Thyroid gland (tissue), 4 donors: ENCODE results near the gene MACROD1. TPM values are rescaled to one million over a fixed set of nuclear protein-coding genes. Genes with fewer than 3 reads are reported as not detected.
A peak's percentile ranks its signal among the peaks of the same experiment; 100 is the strongest.

ENCODE experiments used
- DNase-seq, 2 donors: peaks; one replicate each; pipeline ENCODE4 v3.0.0-alpha.2; 2019
- H3K27ac ChIP-seq, 3 donors: fragments of 200-600 bp; sonication (generic); 1 replicate in 2 of 3; 2 replicates in 1 of 3; pipeline ENCODE4 v1.5.1; 2016 to 2019; ENCODE audit warnings: mild to moderate bottlenecking in 1 of 3, moderate library complexity in 1 of 3
- H3K27me3 ChIP-seq: fragments of 200-600 bp; sonication (generic); one replicate; pipeline ENCODE4 v1.5.1; 2019
- H3K36me3 ChIP-seq, 2 donors: fragments of 200-600 bp; sonication (generic); one replicate each; pipeline ENCODE4 v1.5.1; 2016 to 2019
- H3K4me1 ChIP-seq, 2 donors: fragments of 200-600 bp; sonication (generic); one replicate each; pipeline ENCODE4 v1.5.1; 2017 to 2019
- H3K4me3 ChIP-seq, 3 donors: fragments of 200-600 bp; sonication (generic); replicated peaks in 1 of 3; 1 replicate in 2 of 3; 2 replicates in 1 of 3; pipeline ENCODE4 v1.5.1; 2016; ENCODE audit warnings: mild to moderate bottlenecking in 1 of 3
- H3K9me3 ChIP-seq: fragments of 200-600 bp; sonication (generic); one replicate; pipeline ENCODE4 v1.5.1; 2017
- POLR2A ChIP-seq, 2 donors: fragments of 450-650 bp; IDR thresholded peaks; one replicate each; pipeline ENCODE4 v1.6.1; 2017; ENCODE audit warnings: antibody characterized with exemption in 2 of 2, mild to moderate bottlenecking in 2 of 2, moderate library complexity in 1 of 2
- WGBS, 2 donors: methylation state at CpG; one replicate each; pipeline ENCODE4 v1.1.5; 2017; 5-methylcytosine and 5-hydroxymethylcytosine counted together
- intact Hi-C: fragments of 100-400 bp; cut with DNase I; formaldehyde crosslinking; loops from one replicate; pipeline ENCODE4 v1.15.1; 2023
- total RNA-seq, 4 donors: library from RNA; depleted of rRNA; stranded (reverse); fragments of >200 nt; gene quantifications; one replicate each; pipeline ENCODE4 v1.2.3, GENCODE V29; 2016
- TF ChIP-seq, protein P1 (sequence below), 6 experiments: fragments of 200-600 bp in 3 of 6; fragments of 450-650 bp in 3 of 6; sonication (generic) in 3 of 6; IDR thresholded peaks; one replicate each; pipeline ENCODE4 v1.5.1; 2016 to 2019; ENCODE audit warnings: antibody characterized with exemption in 6 of 6, mild to moderate bottlenecking in 2 of 6, inconsistent platforms in 1 of 6, moderate library complexity in 1 of 6

Gene MACROD1
- total RNA-seq, 4 donors from 2014 or later: 62.5 to 89.5 (median 70.0) TPM

DNA sequence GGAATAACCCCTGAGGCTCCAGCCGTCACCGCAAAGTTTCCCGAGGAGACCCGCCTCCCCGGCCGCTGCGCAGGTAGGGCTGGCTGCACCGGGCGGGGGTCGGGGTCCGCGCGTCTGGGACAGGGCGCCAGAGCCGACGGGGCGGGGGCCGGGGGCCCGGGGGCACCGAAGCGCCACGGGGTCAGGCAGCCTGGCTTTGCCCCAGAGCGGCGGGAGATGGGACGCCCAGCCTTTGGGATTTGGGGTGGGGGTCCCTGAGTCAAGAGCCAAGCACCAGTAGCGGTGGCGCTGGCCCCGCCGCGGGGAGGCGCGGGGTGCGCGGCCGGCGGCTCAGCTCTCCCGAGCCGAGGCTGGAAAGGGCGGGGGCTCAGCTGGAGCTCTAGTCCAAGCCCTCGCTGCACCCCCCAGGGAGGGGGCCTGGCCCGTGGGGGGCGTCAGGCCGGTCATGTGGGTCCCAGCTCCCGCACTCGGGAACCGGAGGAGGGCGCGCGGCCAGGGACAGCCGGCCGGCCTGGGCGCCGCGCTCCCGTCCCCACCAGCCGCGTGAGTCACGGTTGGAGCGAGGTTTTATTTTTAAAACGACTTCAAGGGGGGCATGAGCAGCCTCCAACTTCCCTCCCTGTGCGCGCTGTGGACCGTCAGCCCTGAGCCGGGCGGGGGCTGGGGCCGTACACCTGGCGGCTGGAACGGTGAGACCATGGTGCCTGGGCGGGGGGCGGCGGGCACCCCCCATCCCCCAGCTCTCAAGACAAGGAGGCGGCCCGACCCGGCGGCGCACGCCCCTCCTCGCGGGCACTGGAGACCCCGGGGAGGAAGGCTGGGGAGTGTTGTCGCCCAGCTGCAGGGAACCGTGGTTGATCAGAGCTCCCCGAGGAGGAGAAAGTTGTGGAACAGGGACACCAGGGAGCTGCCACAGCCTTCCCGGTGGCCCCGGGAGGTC is 129.6 kb downstream of the MACROD1 start:
- no peaks in the 10 kb centered on the region for H3K36me3 ChIP-seq
- H3K4me3 ChIP-seq: peak overlapping the region; percentile 20 to 48 (median 32)
- H3K27ac ChIP-seq: peak overlapping the region; percentile 51 to 82 (median 58)
- intact Hi-C loops: no loop called here
- no peaks in the 10 kb centered on the region for H3K9me3 ChIP-seq
- 2% methylated on average over 24 of the region's 85 CpGs; no CpG with 5 or more reads in 1 of the 2 donors for WGBS, 2 donors
- TF ChIP-seq POLR2A (IDR thresholded peaks at IDR 0.05): peak in 1 of 2 donors; percentile 50
- TF ChIP-seq, protein P1, sequence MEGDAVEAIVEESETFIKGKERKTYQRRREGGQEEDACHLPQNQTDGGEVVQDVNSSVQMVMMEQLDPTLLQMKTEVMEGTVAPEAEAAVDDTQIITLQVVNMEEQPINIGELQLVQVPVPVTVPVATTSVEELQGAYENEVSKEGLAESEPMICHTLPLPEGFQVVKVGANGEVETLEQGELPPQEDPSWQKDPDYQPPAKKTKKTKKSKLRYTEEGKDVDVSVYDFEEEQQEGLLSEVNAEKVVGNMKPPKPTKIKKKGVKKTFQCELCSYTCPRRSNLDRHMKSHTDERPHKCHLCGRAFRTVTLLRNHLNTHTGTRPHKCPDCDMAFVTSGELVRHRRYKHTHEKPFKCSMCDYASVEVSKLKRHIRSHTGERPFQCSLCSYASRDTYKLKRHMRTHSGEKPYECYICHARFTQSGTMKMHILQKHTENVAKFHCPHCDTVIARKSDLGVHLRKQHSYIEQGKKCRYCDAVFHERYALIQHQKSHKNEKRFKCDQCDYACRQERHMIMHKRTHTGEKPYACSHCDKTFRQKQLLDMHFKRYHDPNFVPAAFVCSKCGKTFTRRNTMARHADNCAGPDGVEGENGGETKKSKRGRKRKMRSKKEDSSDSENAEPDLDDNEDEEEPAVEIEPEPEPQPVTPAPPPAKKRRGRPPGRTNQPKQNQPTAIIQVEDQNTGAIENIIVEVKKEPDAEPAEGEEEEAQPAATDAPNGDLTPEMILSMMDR (IDR thresholded peaks at IDR 0.05): peak in 2 of 6 experiments; percentile 6 to 7
- H3K27me3 ChIP-seq: no peaks in the 10 kb centered on the region
- H3K4me1 ChIP-seq: peaks cover 5 to 29% of the 10 kb centered on the region in 2 donors
- peak; percentile 76 to 80 for DNase-seq

DNA sequence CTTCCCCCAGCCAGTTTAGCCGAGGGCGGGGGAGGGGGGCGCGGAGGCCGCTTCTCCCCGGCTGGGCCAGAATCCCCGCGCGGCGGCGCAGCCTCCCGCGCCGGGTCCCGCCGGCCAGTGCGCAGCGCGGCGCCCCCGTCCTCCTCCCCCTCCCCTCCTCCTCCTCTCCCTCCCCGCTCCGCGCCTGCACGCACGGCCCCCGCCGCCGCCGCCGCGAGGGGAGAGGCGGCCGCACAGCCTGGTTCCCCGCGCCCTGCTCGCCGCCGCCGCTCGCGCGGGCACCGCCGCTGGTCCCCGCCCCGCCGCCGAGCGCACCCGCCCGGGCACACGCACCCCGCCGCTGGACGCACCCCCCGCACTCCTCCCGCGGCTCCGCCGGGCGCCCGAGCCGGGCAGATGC is 130.3 kb downstream of the MACROD1 start, which contains the start of gene FLRT1:
TSS of gene FLRT1 (plus strand) at position 356 of the 400 bp plus-strand sequence. CDS start 80,337 bp downstream, outside the sequence.
- TF ChIP-seq POLR2A (IDR thresholded peaks at IDR 0.05): no peak
- TF ChIP-seq, protein P1 (IDR thresholded peaks at IDR 0.05): no peak
- H3K27me3 ChIP-seq: no peaks in the 10 kb centered on the region
- no peaks in the 10 kb centered on the region for H3K9me3 ChIP-seq
- peak within 1 kb of the TSS; percentile 51 to 82 (median 58) for H3K27ac ChIP-seq
- peak within 1 kb of the TSS; percentile 20 to 48 (median 32) for H3K4me3 ChIP-seq
- no peaks in the 10 kb centered on the region for H3K36me3 ChIP-seq
- 5 to 10% methylated on average over 2 to 7 of the region's 64 CpGs for WGBS, 2 donors
- DNase-seq: peak in 1 of 2 donors; percentile 17
- peaks cover 12 to 32% of the 10 kb centered on the region in 2 donors for H3K4me1 ChIP-seq
- intact Hi-C loops: no loop called here

DNA sequence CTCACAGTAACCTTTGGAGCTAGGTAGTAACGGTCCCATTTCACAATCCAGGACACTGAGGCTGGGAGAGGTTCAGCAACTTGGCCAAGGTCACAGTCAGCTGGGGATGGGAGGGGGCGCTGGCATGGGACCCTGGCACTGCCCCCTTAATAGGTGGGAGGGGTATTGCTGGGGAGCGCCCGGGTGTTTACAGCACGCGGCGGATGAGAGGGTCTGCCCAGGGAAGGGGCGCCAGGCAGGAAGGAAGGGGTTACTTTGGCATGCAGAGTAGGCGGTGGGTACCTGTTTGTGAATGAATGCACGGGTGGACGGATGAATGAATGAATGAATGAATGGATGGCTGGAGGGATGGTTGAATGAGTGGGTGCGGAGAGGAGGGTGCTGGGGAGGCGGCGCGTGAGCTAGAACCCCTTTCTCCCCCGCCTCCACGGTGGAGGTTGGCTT is 130.8 kb downstream of the MACROD1 start:
- no peak overlapping the region for H3K4me3 ChIP-seq
- TF ChIP-seq, protein P1 (IDR thresholded peaks at IDR 0.05): no peak
- TF ChIP-seq POLR2A (IDR thresholded peaks at IDR 0.05): no peak
- peaks cover 16 to 32% of the 10 kb centered on the region in 2 donors for H3K4me1 ChIP-seq
- DNase-seq: no peak
- no peaks in the 10 kb centered on the region for H3K9me3 ChIP-seq
- H3K27me3 ChIP-seq: no peaks in the 10 kb centered on the region
- 22 to 27% methylated on average over 15 to 17 of the region's 17 CpGs for WGBS, 2 donors
- H3K36me3 ChIP-seq: no peaks in the 10 kb centered on the region
- no peak overlapping the region for H3K27ac ChIP-seq
- intact Hi-C loops: no loop called here

DNA sequence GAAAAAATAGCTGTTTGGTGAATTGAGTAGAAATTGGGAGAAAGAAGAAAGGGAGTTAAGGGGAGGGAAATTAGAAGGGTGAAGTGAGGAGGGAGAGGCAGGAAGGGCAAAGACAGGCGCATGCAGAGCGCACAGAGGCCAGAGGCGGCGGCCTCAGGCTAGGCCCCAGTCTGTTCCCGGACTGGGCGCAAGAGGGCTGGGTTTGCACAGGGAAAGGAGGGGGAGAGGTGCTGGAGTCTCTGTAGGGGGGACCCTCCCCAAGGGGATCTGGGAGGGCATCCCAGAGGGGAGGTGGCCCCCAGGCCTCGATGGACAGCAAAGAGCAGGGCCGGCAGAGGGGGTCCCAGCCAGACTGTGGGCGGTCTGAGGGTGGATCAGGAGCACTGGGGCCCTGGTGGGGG is 131.5 kb downstream of the MACROD1 start:
- H3K4me3 ChIP-seq: no peak overlapping the region
- no peaks in the 10 kb centered on the region for H3K27me3 ChIP-seq
- TF ChIP-seq POLR2A (IDR thresholded peaks at IDR 0.05): no peak
- TF ChIP-seq, protein P1 (IDR thresholded peaks at IDR 0.05): no peak
- 79 to 84% methylated on average over 8 to 9 of the region's 9 CpGs for WGBS, 2 donors
- no peak overlapping the region for H3K27ac ChIP-seq
- peaks cover 16 to 32% of the 10 kb centered on the region in 2 donors for H3K4me1 ChIP-seq
- H3K9me3 ChIP-seq: no peaks in the 10 kb centered on the region
- no peaks in the 10 kb centered on the region for H3K36me3 ChIP-seq
- intact Hi-C loops: no loop called here
- no peak for DNase-seq

DNA sequence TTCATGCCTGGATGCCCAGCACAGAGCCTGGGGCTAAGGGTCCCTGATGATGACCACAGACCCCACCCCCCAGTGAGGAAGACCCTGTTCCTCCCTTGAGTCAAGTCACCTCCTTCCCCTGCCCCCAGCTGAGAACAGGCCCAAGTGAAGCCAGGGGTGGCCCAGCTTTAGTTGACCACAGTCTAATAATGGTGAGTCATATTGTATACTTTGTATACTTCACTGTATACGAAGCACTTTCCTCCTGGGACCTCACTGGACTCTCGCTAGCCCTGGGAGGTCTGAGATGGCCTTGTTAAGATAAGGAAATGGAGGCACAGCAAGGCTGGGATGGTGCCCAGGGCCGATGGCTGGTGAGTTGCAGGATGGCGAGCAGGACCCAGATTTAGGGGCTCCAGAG is 133.9 kb downstream of the MACROD1 start:
- Histone ChIP-seq H3K27me3 (no peaks in the 10 kb centered on the region), H3K27ac (peak overlapping the region; percentile 44 to 58 (median 50)), H3K9me3 (no peaks in the 10 kb centered on the region), H3K36me3 (no peaks in the 10 kb centered on the region), H3K4me1 (peaks cover 30 to 46% of the 10 kb centered on the region in 2 donors), H3K4me3 (no peak overlapping the region)
- TF ChIP-seq, protein P1 (IDR thresholded peaks at IDR 0.05): no peak
- TF ChIP-seq POLR2A (IDR thresholded peaks at IDR 0.05): no peak
- intact Hi-C loops: no loop called here
- no peak for DNase-seq
- 87 to 100% methylated on average over 4 of the region's 4 CpGs for WGBS, 2 donors
